HepG2 (cell line): Measurements from ENCODE around the gene SLA2. TPM values are rescaled to one million over a fixed set of nuclear protein-coding genes. Genes with fewer than 3 reads are reported as not detected.
A peak's percentile ranks its signal among the peaks of the same experiment; 100 is the strongest.

Experiments used
- BRCA1 ChIP-seq: sonication (generic); formaldehyde crosslinking; IDR thresholded peaks from 2 replicates; pipeline ENCODE4 v1.4.0; 2020; ENCODE audit warnings: missing genetic modification reagents
- CEBPB ChIP-seq: IDR thresholded peaks from 2 replicates; pipeline ENCODE4 v1.6.1; 2011; ENCODE audit warnings: low read depth, low read length, improper control_type of control experiment, borderline replicate concordance
- ETV6 ChIP-seq: sonication (generic); formaldehyde crosslinking; conservative IDR thresholded peaks from 2 replicates; pipeline ENCODE4 v1.4.0; 2020; ENCODE audit warnings: missing genetic modification reagents
- GLI4 ChIP-seq: sonication (generic); formaldehyde crosslinking; IDR thresholded peaks from 2 replicates; pipeline ENCODE4 v1.5.1; 2020; ENCODE audit warnings: missing genetic modification reagents, mild to moderate bottlenecking, moderate library complexity, borderline replicate concordance
- GZF1 ChIP-seq: sonication (generic); formaldehyde crosslinking; IDR thresholded peaks from 2 replicates; pipeline ENCODE4 v1.5.1; 2020; ENCODE audit warnings: mild to moderate bottlenecking, missing genetic modification reagents
- NFYB ChIP-seq: sonication (generic); formaldehyde crosslinking; IDR thresholded peaks from 2 replicates; pipeline ENCODE4 v1.4.0; 2020; ENCODE audit warnings: missing genetic modification reagents
- POLR2A ChIP-seq, 2 experiments: IDR thresholded peaks; 2 replicates each; pipeline ENCODE4 v1.6.1; 2011; ENCODE audit warnings: low read depth in 2 of 2, low read length in 2 of 2, mild to moderate bottlenecking in 1 of 2, moderate library complexity in 1 of 2; ENCODE audit not compliant: insufficient read depth in 1 of 2
- RBM22 ChIP-seq: fragments of 200-400 bp; formaldehyde crosslinking; optimal IDR thresholded peaks from 2 replicates; pipeline ENCODE3; 2017; ENCODE audit warnings: mild to moderate bottlenecking, low read length, moderate library complexity
- RXRB ChIP-seq: IDR thresholded peaks from 2 replicates; pipeline ENCODE4 v1.6.1; 2016; ENCODE audit warnings: borderline replicate concordance, missing genetic modification reagents, missing compliant biosample characterization
- ZFP1 ChIP-seq: IDR thresholded peaks from 2 replicates; pipeline ENCODE4 v1.6.1; 2016
- ZFP36L1 ChIP-seq: sonication (generic); formaldehyde crosslinking; IDR thresholded peaks from 2 replicates; pipeline ENCODE4 v1.8.0; 2022; ENCODE audit warnings: mild to moderate bottlenecking, missing genetic modification reagents, moderate library complexity
- ZNF230 ChIP-seq: sonication (generic); formaldehyde crosslinking; IDR thresholded peaks from 2 replicates; pipeline ENCODE4 v1.4.0; 2020; ENCODE audit warnings: mild to moderate bottlenecking, missing genetic modification reagents
- ZNF24 ChIP-seq: fragments of 450-650 bp; IDR thresholded peaks from 2 replicates; pipeline ENCODE4 v1.6.1; 2017; ENCODE audit warnings: antibody characterized with exemption, mild to moderate bottlenecking
- ZNF383 ChIP-seq: sonication (generic); formaldehyde crosslinking; IDR thresholded peaks from 2 replicates; pipeline ENCODE4 v1.4.0; 2020; ENCODE audit warnings: missing genetic modification reagents, mild to moderate bottlenecking, borderline replicate concordance
- ZNF432 ChIP-seq: sonication (generic); formaldehyde crosslinking; IDR thresholded peaks from 2 replicates; pipeline ENCODE4 v1.5.0; 2020; ENCODE audit warnings: missing genetic modification reagents, mild to moderate bottlenecking, borderline replicate concordance
- ZNF44 ChIP-seq: sonication (generic); formaldehyde crosslinking; IDR thresholded peaks from 2 replicates; pipeline ENCODE4 v1.5.1; 2020; ENCODE audit warnings: mild to moderate bottlenecking, missing genetic modification reagents
- ZNF780A ChIP-seq: sonication (generic); formaldehyde crosslinking; IDR thresholded peaks from 2 replicates; pipeline ENCODE4 v1.8.0; 2022; ENCODE audit warnings: mild to moderate bottlenecking, missing genetic modification reagents, moderate library complexity
- ZSCAN29 ChIP-seq: sonication (generic); formaldehyde crosslinking; conservative IDR thresholded peaks from 2 replicates; pipeline ENCODE4 v1.4.0; 2020; ENCODE audit warnings: mild to moderate bottlenecking, missing genetic modification reagents
- ZSCAN9 ChIP-seq: IDR thresholded peaks from 2 replicates; pipeline ENCODE4 v1.6.1; 2016; ENCODE audit warnings: borderline replicate concordance
- polyA plus RNA-seq, 8 experiments: library from polyadenylated mRNA; depleted of rRNA in 3 of 8; stranded (reverse) in 7 of 8; unstranded in 1 of 8; fragments of >200 nt; fragmentation: Illumina TruSeq in 4 of 8; extraction: Trizol in 4 of 8; gene quantifications; 2 replicates each; pipeline versions ENCODE4 v1.2.1 to v1.2.3, GENCODE V29; 2011 to 2016; ENCODE audit warnings: low read depth in 4 of 8, missing spikeins in 1 of 8, mixed read lengths in 1 of 8; ENCODE audit not compliant: insufficient read depth in 1 of 8
- total RNA-seq, 5 experiments: library from RNA; depleted of rRNA; stranded (reverse); fragments of >200 nt; fragmentation: Illumina TruSeq; extraction: Trizol; gene quantifications; 2 replicates each; pipeline ENCODE4 v1.2.3, GENCODE V29; 2016; ENCODE audit warnings: low read depth in 1 of 5
- TF ChIP-seq, protein P1 (sequence below): sonication (generic); formaldehyde crosslinking; IDR thresholded peaks from 2 replicates; pipeline ENCODE4 v1.5.0; 2020; ENCODE audit warnings: mild to moderate bottlenecking, missing genetic modification reagents, moderate library complexity
- TF ChIP-seq, protein P2 (sequence below): sonication (generic); formaldehyde crosslinking; IDR thresholded peaks from 2 replicates; pipeline ENCODE4 v1.5.1; 2020; ENCODE audit warnings: missing genetic modification reagents, mild to moderate bottlenecking, borderline replicate concordance
- TF ChIP-seq, protein P3 (sequence below): sonication (generic); formaldehyde crosslinking; IDR thresholded peaks from 2 replicates; pipeline ENCODE4 v1.5.1; 2020; ENCODE audit warnings: mild to moderate bottlenecking, moderate library complexity, missing genetic modification reagents
- TF ChIP-seq, protein P4 (sequence below): sonication (generic); formaldehyde crosslinking; IDR thresholded peaks from 2 replicates; pipeline ENCODE4 v1.4.0; 2020; ENCODE audit warnings: mild to moderate bottlenecking, missing genetic modification reagents

Gene SLA2
- total and polyA plus RNA-seq, 2 of the 13 experiments (the other 11 are each of a cell fraction or from before 2014, with no cell fraction given), result 1.6 to 3.6 TPM

DNA sequence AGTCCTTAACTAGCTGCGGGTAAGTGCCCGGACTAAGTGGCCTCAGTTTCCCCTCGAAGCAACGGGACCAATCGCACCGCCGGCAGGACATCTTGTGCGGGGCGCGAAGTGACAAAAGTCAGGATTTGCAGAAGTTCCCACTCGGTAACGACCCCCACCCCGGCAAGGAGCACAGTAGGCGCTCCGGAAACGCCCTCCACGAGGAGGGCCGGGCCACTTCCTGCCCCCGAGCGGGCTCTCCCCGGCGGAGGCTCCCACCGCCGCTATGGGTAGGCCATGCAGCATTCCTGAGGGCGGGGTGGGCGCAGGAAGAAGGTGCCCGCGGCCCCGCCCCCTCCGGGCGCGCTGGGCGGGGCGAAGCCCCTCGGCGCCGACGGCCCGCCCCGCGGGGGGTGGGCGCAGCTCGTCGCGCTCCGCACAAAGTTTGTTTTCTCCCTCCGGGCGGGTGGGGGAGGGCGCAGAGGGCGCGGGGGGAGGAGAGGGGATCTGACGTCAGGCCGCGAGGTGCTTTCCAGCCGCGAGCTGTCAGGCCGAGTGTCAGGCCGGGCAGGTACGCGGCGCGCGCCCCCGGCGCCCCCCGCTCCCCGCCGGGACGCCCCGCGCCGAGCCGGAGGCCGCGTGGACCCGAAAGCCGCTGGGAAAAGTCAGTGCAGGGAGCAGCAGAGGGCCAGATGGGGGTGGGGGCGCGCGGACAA is 72.7 kb downstream of the SLA2 start, which contains the start of gene TGIF2 (continued):
- peak; percentile 70; the same call in 1 of the 2 replicates for TF ChIP-seq ZNF44
- TF ChIP-seq ZSCAN29 (CRISPR knock-in tag), result no peak
- TF ChIP-seq GLI4 (CRISPR knock-in tag), result peak; percentile 92
- TF ChIP-seq NFYB (CRISPR knock-in tag), result peak; percentile 25; the same call in 1 of the 2 replicates
- no peak for TF ChIP-seq CEBPB
- TF ChIP-seq ZFP1 (CRISPR knock-in tag), result peak; percentile 30; the same call in 1 of the 2 replicates
- no peak for TF ChIP-seq ZNF24
- 0 out of 2 replicates have a peak, but pooled peaks have one; percentile 48 for TF ChIP-seq ZNF432
- peak; percentile 83 to 84 for TF ChIP-seq POLR2A (IDR thresholded peaks at IDR 0.05; ENCODE audit: insufficient read depth in 1 of 2, low read depth in 2 of 2, low read length in 2 of 2)
- TF ChIP-seq, protein P1, sequence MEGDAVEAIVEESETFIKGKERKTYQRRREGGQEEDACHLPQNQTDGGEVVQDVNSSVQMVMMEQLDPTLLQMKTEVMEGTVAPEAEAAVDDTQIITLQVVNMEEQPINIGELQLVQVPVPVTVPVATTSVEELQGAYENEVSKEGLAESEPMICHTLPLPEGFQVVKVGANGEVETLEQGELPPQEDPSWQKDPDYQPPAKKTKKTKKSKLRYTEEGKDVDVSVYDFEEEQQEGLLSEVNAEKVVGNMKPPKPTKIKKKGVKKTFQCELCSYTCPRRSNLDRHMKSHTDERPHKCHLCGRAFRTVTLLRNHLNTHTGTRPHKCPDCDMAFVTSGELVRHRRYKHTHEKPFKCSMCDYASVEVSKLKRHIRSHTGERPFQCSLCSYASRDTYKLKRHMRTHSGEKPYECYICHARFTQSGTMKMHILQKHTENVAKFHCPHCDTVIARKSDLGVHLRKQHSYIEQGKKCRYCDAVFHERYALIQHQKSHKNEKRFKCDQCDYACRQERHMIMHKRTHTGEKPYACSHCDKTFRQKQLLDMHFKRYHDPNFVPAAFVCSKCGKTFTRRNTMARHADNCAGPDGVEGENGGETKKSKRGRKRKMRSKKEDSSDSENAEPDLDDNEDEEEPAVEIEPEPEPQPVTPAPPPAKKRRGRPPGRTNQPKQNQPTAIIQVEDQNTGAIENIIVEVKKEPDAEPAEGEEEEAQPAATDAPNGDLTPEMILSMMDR (CRISPR knock-in tag), result 0 out of 2 replicates have a peak, but pooled peaks have one; percentile 9
- TF ChIP-seq ZFP36L1 (CRISPR knock-in tag), result peak; percentile 19; the same call in 1 of the 2 replicates
- peak; percentile 85; the same call in 1 of the 2 replicates for TF ChIP-seq ETV6
- peak; percentile 69; the same call in 1 of the 2 replicates for TF ChIP-seq BRCA1
- TF ChIP-seq, protein P2, sequence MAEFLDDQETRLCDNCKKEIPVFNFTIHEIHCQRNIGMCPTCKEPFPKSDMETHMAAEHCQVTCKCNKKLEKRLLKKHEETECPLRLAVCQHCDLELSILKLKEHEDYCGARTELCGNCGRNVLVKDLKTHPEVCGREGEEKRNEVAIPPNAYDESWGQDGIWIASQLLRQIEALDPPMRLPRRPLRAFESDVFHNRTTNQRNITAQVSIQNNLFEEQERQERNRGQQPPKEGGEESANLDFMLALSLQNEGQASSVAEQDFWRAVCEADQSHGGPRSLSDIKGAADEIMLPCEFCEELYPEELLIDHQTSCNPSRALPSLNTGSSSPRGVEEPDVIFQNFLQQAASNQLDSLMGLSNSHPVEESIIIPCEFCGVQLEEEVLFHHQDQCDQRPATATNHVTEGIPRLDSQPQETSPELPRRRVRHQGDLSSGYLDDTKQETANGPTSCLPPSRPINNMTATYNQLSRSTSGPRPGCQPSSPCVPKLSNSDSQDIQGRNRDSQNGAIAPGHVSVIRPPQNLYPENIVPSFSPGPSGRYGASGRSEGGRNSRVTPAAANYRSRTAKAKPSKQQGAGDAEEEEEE (CRISPR knock-in tag), result peak; percentile 97; the same call in 1 of the 2 replicates
- no peak for TF ChIP-seq ZNF383
- TF ChIP-seq ZNF230 (CRISPR knock-in tag), result peak; percentile 79; the same call in 1 of the 2 replicates
- TF ChIP-seq RBM22, result no peak
- TF ChIP-seq ZSCAN9 (CRISPR knock-in tag), result peak; percentile 93; the same call in 1 of the 2 replicates
- TF ChIP-seq GZF1, result no peak
- TF ChIP-seq, protein P3, sequence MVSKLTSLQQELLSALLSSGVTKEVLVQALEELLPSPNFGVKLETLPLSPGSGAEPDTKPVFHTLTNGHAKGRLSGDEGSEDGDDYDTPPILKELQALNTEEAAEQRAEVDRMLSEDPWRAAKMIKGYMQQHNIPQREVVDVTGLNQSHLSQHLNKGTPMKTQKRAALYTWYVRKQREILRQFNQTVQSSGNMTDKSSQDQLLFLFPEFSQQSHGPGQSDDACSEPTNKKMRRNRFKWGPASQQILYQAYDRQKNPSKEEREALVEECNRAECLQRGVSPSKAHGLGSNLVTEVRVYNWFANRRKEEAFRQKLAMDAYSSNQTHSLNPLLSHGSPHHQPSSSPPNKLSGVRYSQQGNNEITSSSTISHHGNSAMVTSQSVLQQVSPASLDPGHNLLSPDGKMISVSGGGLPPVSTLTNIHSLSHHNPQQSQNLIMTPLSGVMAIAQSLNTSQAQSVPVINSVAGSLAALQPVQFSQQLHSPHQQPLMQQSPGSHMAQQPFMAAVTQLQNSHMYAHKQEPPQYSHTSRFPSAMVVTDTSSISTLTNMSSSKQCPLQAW, result peak; percentile 88; the same call in 1 of the 2 replicates
- no peak for TF ChIP-seq ZNF780A (CRISPR knock-in tag)
- TF ChIP-seq, protein P4, sequence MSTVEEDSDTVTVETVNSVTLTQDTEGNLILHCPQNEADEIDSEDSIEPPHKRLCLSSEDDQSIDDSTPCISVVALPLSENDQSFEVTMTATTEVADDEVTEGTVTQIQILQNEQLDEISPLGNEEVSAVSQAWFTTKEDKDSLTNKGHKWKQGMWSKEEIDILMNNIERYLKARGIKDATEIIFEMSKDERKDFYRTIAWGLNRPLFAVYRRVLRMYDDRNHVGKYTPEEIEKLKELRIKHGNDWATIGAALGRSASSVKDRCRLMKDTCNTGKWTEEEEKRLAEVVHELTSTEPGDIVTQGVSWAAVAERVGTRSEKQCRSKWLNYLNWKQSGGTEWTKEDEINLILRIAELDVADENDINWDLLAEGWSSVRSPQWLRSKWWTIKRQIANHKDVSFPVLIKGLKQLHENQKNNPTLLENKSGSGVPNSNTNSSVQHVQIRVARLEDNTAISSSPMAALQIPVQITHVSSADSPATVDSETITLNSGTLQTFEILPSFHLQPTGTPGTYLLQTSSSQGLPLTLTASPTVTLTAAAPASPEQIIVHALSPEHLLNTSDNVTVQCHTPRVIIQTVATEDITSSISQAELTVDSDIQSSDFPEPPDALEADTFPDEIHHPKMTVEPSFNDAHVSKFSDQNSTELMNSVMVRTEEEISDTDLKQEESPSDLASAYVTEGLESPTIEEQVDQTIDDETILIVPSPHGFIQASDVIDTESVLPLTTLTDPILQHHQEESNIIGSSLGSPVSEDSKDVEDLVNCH, result no peak
- TF ChIP-seq RXRB (CRISPR knock-in tag), result peak; percentile 72
